Ovary (tissue), 3 donors: ENCODE data around the gene CEP55.

Experiments
- CTCF ChIP-seq, 3 donors: fragments of 450-650 bp in 2 of 3; fragments of 200-600 bp in 1 of 3; IDR thresholded peaks; one replicate each; pipeline versions ENCODE4 v1.5.1 to v1.8.0; 2016 to 2022; ENCODE audit warnings: antibody characterized with exemption in 3 of 3, mild to moderate bottlenecking in 1 of 3
- EP300 ChIP-seq: sonication (generic); formaldehyde crosslinking; IDR thresholded peaks from one replicate; pipeline ENCODE4 v1.6.1; 2017; ENCODE audit warnings: antibody characterized with exemption
- POLR2A ChIP-seq: fragments of 450-650 bp; IDR thresholded peaks from one replicate; pipeline ENCODE4 v1.6.1; 2017; ENCODE audit warnings: antibody characterized with exemption, mild to moderate bottlenecking, moderate library complexity
- donor health status: DM: no; HTN: no; CAD: no.

- no peak for TF ChIP-seq CTCF (IDR thresholded peaks at IDR 0.05)
- no peak for TF ChIP-seq POLR2A
- TF ChIP-seq EP300: no peak
These were observed 42.3 kb upstream of the CEP55 start for GRCh38 chr10:93454146-93454545.
